NK-92 (cell line): Measurements from ENCODE around the gene LCOR.
"Not testable (repeated sequence)": the region's sequence is repeated elsewhere in the genome, so short reads cannot be mapped to it uniquely, and the experiment has no call there.

Experiments
- DNase-seq: peaks from one replicate; lab custom pipeline; 2025; ENCODE audit not compliant: unreplicated experiment; lab: John Stamatoyannopoulos, UW

Gene LCOR

GRCh38 chr10:96838529-96838928, 6.4 kb downstream of the LCOR start:
- DNase-seq, result no peak

DNA sequence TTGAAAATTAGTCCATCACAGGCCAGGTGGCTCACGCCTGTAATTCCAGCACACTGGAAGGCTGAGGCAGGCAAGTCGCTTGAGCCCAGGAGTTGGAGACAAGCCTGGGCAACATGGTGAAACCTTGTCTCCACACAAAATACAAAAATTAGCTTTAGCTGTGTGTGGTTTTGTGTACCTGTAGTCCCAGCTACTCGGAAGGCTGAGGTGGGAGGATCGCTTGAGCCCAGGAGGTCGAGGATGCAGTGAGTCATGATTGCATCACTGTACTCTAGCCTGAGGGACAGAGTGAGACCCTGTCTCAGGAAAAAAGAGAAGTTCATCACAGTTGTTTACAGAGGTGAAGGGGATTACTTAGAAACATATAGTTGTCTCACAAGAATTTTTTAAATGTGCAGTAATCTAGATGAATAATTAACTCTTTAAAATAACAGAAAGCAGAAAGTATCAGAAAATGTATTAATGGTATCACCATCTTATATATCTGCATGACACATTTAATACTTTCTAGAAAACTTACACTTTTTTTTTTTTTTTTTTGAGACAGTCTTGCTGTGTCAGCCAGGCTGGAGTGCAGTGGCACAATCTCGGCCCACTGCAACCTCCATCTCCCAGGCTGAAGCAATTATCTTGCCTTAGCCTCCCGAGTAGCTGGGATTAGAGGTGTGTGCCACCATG, 8.9 kb downstream of the LCOR start:
- no peak for DNase-seq

DNA sequence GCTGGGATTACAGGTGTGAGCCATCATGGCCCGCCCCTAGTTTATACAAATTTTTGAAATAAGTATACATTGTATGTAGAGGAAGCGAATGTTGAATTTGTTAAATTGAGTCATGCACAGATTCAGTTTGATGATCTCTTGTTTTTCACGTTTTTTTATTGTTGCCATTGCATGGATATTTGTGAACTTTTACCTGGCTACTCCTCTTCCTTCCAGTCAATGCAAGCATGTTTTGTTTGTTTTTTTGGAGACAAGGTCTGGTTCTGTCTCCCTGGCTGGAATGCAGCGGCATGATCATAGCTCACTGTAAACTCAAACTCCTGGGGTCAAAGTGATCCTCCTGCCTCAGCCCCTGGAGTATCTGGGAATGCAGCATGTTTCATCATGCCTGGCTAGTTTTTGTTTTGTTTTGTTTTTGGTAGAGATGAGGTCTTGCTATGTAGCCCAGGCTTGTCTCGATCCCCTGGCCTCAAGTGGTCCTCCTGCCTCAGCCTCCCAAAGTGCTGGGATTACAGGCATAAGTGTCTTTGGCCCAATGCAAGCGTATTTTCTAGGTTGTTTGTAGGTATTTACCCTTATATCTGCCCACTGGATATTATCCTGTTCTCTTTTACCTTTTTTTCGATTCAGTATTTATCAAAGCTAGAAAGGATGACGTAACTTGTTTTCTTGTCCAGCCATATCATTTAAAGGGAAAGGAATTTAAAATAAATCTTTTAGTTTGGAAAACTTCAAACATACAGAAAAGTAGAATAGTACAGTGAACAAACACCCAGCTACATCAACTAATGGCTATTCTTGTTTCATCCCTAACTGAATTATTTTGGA, 11.0 kb downstream of the LCOR start:
- no peak for DNase-seq

DNA sequence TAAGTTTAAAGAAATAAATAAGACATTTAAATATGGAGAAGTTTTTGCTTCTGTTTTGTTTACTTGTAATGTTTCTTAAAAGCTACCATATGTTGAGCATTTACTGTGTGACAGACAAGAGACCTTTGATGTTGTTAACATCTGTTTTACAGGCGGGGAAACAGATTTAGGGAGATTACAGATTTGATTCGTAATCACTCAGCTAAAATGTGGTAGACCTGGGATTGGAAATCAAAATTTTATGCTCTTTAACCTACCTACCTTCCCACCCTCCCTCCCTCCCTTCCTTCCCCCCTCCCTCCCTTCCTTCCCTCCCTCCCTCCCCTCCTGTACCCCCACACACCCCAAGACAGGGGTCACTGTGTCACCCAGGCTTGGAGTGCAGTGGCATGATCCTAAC, 11.7 kb downstream of the LCOR start:
- DNase-seq, result no peak

DNA sequence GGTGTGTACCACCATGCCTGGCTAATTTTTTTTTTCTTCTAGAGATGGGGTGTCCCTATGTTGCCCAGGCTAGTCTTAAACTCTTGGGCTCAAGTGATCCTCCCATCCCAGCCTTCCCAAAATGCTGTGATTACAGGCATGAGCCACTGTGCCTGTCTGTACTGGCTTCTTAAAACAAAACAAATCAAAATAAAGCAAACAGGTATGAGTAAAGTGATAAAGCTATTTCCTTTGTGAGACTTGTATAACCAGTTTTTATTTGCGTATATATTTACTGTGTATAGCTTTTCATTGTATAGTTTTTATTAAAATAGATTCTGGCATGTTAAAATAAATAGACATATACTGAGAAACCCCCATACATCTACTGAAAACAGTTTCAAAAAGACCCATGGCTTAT, 14.3 kb downstream of the LCOR start:
- no peak for DNase-seq

DNA sequence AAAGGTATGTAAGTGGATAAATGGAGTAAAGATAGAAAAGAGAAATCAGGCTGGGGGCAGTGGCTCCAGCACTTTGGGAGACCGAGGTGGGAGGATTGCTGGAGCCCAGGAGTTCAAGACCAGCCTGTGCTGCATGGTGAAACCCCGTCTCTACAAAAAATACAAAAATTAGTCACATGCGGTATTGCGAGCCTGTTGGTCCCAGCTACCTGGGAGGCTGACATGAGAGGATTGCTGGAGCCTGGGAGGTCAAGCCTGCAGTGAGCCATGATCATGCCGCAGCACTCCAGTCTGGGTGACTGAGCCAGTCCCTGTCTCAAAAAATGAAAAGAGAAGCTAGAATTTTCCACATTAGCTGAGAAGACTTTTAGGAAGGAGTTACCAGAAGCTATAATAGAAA, 14.8 kb downstream of the LCOR start:
- DNase-seq, result no peak

DNA sequence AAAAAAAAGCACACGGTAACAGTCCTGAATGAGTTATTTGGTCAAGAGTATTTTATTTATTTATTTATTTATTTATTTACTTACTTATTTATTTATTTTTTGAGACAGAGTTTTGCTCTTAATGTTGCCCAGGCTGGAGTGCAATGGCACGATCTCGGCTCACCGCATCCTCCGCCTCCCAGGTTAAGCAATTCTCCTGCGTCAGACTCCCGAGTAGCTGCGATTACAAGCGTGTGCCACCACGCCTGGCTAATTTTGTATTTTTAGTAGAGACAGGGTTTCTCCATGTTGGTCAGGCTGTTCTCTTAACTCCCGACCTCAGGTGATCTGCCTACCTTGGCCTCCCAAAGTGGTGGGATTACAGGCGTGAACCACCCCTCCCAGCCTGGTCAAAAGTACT, 15.3 kb downstream of the LCOR start:
- not testable (repeated sequence) for DNase-seq

GRCh38 chr10:96850113-96850512, 18.0 kb downstream of the LCOR start:
- DNase-seq, result no peak

DNA sequence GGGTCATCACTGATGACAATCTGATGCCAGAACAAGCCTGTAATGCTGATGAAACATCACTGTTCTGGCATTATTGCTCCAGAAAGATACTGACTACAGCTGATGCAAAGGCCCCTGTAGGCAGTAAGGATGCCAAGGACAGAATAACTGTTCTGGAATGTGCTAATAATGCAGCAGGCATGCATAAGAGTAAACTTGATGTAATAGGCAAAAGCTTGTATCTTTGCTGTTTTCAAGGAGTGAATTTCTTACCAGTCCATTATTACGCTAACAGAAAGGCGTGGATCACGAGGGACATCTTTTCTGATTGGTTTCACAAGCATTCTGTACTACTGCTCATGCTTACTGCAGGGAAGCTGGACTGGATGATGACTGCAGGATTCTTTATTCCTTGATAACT, 18.7 kb downstream of the LCOR start:
- no peak for DNase-seq

GRCh38 chr10:96851281-96851680, 19.2 kb downstream of the LCOR start:
- no peak for DNase-seq

GRCh38 chr10:96856317-96856716, 24.2 kb downstream of the LCOR start:
- DNase-seq, result no peak

DNA sequence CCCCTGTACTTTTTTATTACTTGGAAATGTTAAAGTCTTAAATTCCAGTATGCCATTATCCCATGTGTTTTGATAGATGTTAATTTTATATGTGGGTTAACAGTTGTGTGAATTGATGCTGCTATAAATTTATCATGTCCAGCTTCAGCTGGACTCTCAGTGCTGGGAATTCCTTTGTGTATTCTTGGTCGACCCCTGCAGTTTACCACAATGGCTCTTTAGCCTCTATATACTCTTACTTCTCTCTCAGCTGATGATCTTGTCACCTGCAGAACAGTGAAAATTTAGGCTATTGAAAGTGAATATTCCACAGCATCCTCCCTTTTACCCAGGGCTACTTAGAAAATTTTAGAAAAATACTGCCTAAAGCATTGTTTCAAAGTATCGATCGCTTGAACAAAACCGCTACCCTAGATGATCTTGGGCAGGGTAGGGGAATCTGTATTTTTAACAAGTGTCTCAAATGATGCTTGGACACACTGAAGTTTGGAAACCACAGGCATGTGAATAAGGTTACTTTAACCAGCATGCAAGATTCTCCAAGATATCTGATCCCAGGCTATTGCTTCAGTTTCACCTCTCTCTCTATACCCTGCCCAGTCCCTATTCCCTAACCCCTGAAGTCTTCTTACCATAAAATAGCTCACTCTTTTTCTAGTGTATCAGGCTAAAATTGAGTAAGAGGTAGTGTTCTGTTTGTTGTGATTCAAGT, 25.4 kb downstream of the LCOR start:
- DNase-seq, result no peak

GRCh38 chr10:96858038-96858705, 26.1 kb downstream of the LCOR start:
- DNase-seq, result no peak

DNA sequence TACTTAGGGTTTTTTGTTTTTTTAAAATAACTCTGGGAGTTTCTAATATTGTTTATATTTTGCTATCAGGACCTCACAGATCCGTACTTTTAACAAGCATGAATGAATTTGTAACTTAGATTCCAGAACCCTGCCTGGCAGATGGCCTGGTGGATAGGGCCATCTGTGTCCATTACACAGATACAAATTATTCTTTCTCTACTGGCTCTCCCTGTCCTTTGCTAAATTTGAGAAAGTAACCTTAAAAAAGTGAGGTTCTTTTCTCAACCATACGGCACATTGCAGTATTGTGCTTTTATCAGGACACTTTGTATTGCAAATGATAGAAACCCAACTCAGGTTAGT, 26.6 kb downstream of the LCOR start:
- no peak for DNase-seq

DNA sequence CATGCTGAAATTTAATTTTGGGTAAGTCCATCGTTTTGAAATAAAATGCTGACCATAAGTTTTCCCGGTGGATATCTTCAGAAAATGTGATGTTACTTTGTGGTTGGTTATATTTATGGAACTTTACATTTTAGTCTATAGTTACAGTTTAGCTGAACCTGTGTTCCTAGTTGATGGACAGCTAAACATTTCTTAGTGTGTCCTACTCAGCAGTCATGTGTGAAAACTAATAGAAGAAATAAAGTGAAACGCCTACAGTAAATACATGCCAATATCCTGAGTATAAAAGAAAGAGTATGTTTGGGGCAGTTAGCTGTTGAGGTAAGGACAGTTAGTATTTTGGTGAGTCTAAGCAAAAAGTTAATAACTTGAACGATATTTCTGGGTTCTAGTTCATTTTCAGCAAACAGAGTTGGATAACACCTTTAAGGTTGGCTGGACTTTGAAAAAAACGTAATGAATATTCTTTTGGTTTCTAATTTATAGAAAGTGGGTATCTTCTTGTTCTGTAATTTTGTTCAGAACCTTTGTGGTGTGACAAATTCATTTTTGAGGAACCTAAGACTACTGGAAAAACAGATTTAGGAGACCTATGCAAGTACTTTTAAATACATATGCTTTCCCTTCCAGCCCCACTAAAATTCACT, 28.7 kb downstream of the LCOR start:
- DNase-seq, result no peak

- DNase-seq, result no peak
These were observed 31.9 kb downstream of the LCOR start for GRCh38 chr10:96863922-96864543.

- DNase-seq, result no peak
These were observed 41.0 kb downstream of the LCOR start for GRCh38 chr10:96873086-96873485.

GRCh38 chr10:96873756-96874467, 41.8 kb downstream of the LCOR start:
- no peak for DNase-seq

- no peak for DNase-seq
These were observed 46.0 kb downstream of the LCOR start for GRCh38 chr10:96878057-96878456.

DNA sequence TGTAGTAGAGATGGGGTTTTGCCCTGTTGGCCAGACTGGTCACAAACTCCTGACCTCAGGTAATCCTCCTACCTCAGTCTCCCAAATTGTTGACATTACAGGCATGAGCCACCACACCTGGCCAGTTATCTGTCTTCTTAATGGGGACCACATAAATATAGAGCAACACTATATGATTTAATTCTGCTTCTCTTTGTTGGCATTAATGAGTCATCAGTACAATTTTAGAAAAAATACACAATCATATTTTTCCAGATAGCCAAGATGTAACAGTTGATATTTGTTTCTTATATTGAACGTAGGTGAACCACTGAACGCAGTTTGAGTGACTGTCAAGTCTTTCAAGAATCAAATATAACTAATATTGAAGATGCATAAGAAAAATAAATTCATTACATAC, 48.5 kb downstream of the LCOR start:
- no peak for DNase-seq
